Thoracic aorta (tissue), 2 donors: Measurements from ENCODE around the gene ITPR2. TPM values are rescaled to one million over a fixed set of nuclear protein-coding genes. Genes with fewer than 3 reads are reported as not detected.

Experiments
- ATAC-seq: fragments of 150-250 bp; one replicate; pipeline ENCODE4 v1.8.0; 2017; ENCODE audit warnings: low read depth; ENCODE audit not compliant: insufficient number of reproducible peaks, low FRiP score
- DNase-seq: peaks from one replicate; pipeline ENCODE4 v3.0.0-alpha.2; 2020; ENCODE audit warnings: low spot score
- H3K27ac ChIP-seq, 2 donors: fragments of 200-600 bp; sonication (generic); 1 replicate in 1 of 2; 2 replicates in 1 of 2; pipeline ENCODE4 v1.5.1; 2016; ENCODE audit warnings: mild to moderate bottlenecking in 2 of 2, moderate library complexity in 2 of 2
- H3K27me3 ChIP-seq: fragments of 200-600 bp; sonication (generic); replicated peaks from 2 replicates; pipeline ENCODE4 v1.6.0; 2016; ENCODE audit warnings: mild to moderate bottlenecking; ENCODE audit not compliant: insufficient read depth
- H3K36me3 ChIP-seq: fragments of 200-600 bp; sonication (generic); one replicate; pipeline ENCODE4 v1.5.1; 2016
- H3K4me1 ChIP-seq, 2 donors: fragments of 200-600 bp; sonication (generic); 1 replicate in 1 of 2; 2 replicates in 1 of 2; pipeline versions ENCODE4 v1.5.1 to v1.6.0; 2016; ENCODE audit warnings: low read depth in 2 of 2, mild to moderate bottlenecking in 1 of 2; ENCODE audit not compliant: control insufficient read depth in 1 of 2
- H3K4me3 ChIP-seq: fragments of 200-600 bp; sonication (generic); 2 replicates; pipeline ENCODE4 v1.5.1; 2016; ENCODE audit warnings: mild to moderate bottlenecking
- H3K9me3 ChIP-seq: fragments of 200-600 bp; sonication (generic); 2 replicates; pipeline ENCODE4 v1.5.1; 2016
- total RNA-seq, 2 donors: library from RNA; depleted of rRNA; stranded (reverse); fragments of >200 nt; gene quantifications; one replicate each; pipeline versions ENCODE4 v1.1.0 to v1.2.3, GENCODE V29; 2016
- TF ChIP-seq, protein P1 (sequence below): fragments of 200-600 bp; sonication (generic); IDR thresholded peaks from one replicate; pipeline ENCODE4 v1.5.1; 2019; ENCODE audit warnings: antibody characterized with exemption

The ITPR2 gene
- total RNA-seq, 2 donors from 2014 or later: 28.3 to 86.3 TPM

GRCh38 chr12:26416550-26416949 lies 416.4 kb downstream of the ITPR2 start:
- H3K9me3 ChIP-seq: no peaks in the 10 kb centered on the region
- no peak overlapping the region for H3K4me3 ChIP-seq
- ATAC-seq: no peak
- TF ChIP-seq, protein P1, sequence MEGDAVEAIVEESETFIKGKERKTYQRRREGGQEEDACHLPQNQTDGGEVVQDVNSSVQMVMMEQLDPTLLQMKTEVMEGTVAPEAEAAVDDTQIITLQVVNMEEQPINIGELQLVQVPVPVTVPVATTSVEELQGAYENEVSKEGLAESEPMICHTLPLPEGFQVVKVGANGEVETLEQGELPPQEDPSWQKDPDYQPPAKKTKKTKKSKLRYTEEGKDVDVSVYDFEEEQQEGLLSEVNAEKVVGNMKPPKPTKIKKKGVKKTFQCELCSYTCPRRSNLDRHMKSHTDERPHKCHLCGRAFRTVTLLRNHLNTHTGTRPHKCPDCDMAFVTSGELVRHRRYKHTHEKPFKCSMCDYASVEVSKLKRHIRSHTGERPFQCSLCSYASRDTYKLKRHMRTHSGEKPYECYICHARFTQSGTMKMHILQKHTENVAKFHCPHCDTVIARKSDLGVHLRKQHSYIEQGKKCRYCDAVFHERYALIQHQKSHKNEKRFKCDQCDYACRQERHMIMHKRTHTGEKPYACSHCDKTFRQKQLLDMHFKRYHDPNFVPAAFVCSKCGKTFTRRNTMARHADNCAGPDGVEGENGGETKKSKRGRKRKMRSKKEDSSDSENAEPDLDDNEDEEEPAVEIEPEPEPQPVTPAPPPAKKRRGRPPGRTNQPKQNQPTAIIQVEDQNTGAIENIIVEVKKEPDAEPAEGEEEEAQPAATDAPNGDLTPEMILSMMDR: no peak
- no peaks in the 10 kb centered on the region for H3K4me1 ChIP-seq
- no peaks in the 10 kb centered on the region for H3K27me3 ChIP-seq
- no peak for DNase-seq
- H3K36me3 ChIP-seq: peaks cover 3% of the 10 kb centered on the region
- no peak overlapping the region for H3K27ac ChIP-seq

GRCh38 chr12:26410689-26411088 lies 422.3 kb downstream of the ITPR2 start:
- Histone ChIP-seq H3K9me3 (no peaks in the 10 kb centered on the region), H3K27ac (no peak overlapping the region), H3K36me3 (no peaks in the 10 kb centered on the region), H3K27me3 (no peaks in the 10 kb centered on the region), H3K4me1 (no peaks in the 10 kb centered on the region), H3K4me3 (no peak overlapping the region)
- ATAC-seq: no peak
- TF ChIP-seq, protein P1: no peak
- DNase-seq: no peak

- no peak for ATAC-seq
- Histone ChIP-seq H3K9me3 (no peaks in the 10 kb centered on the region), H3K4me1 (no peaks in the 10 kb centered on the region), H3K4me3 (no peak overlapping the region), H3K27me3 (no peaks in the 10 kb centered on the region), H3K27ac (no peak overlapping the region), H3K36me3 (no peaks in the 10 kb centered on the region)
- TF ChIP-seq, protein P1: no peak
- DNase-seq: no peak
Observed at GRCh38 chr12:26406813-26407212, 426.2 kb downstream of the ITPR2 start.

- no peaks in the 10 kb centered on the region for H3K4me1 ChIP-seq
- no peak for ATAC-seq
- TF ChIP-seq, protein P1: no peak
Observed at GRCh38 chr12:26406391-26406790, 426.6 kb downstream of the ITPR2 start.

GRCh38 chr12:26403601-26404000 lies 429.4 kb downstream of the ITPR2 start:
- H3K27ac ChIP-seq: no peak overlapping the region
- H3K27me3 ChIP-seq: no peaks in the 10 kb centered on the region
- DNase-seq: no peak
- H3K9me3 ChIP-seq: no peaks in the 10 kb centered on the region
- TF ChIP-seq, protein P1: no peak
- no peaks in the 10 kb centered on the region for H3K4me1 ChIP-seq
- no peak for ATAC-seq
- H3K36me3 ChIP-seq: no peaks in the 10 kb centered on the region
- H3K4me3 ChIP-seq: no peak overlapping the region

More at GRCh38 chr12:26406391-26406790, 426.6 kb downstream of the ITPR2 start:
- Histone ChIP-seq H3K4me3 (no peak overlapping the region), H3K36me3 (no peaks in the 10 kb centered on the region), H3K9me3 (no peaks in the 10 kb centered on the region), H3K27ac (no peak overlapping the region), H3K27me3 (no peaks in the 10 kb centered on the region)
- no peak for DNase-seq
